GM12878 (cell line): ENCODE data around the gene MEGF11. TPM values are rescaled to one million over a fixed set of nuclear protein-coding genes. Genes with fewer than 3 reads are reported as not detected.

Experiments used
- ATAC-seq: fragments of 200-7000 bp; cut with Tn5 transposase; 3 replicates; pipeline ENCODE4 v1.9.1; 2020; ENCODE audit warnings: mild to moderate bottlenecking, moderate library complexity
- BruUV-seq: library from RNA; stranded (reverse); fragments of 400-500 nt; replicated peaks from 2 replicates; lab custom pipeline; 2021; lab: Mats Ljungman, UMichigan
- CTCF ChIA-PET: fragments of 300-600 bp; sonication (Branson Sonifier 250); formaldehyde crosslinking; extraction: SDS; loops from one replicate; lab custom pipeline; 2021; ENCODE audit warnings: inconsistent platforms; lab: Yijun Ruan, JAX
- POLR2A ChIA-PET: fragments of 350-600 bp; formaldehyde crosslinking; extraction: SDS; loops from one replicate; lab custom pipeline; 2021; ENCODE audit warnings: inconsistent platforms; lab: Charles Lee
- RAD21 ChIA-PET: fragments of 300-600 bp; sonication (Branson Sonifier 250); formaldehyde crosslinking; loops from one replicate; lab custom pipeline; 2023; ENCODE audit warnings: antibody characterized with exemption; ENCODE audit not compliant: unreplicated experiment; lab: Charles Lee
- SMC1A ChIA-PET: fragments of 300-600 bp; sonication (Branson Sonifier 250); formaldehyde crosslinking; loops from one replicate; lab custom pipeline; 2023; ENCODE audit not compliant: unreplicated experiment, uncharacterized antibody; lab: Charles Lee
- DNase-seq: peaks from one replicate; pipeline ENCODE4 v3.0.0-alpha.2; 2011; ENCODE audit warnings: low read depth, low spot score
- FAIRE-seq: peaks from 3 replicates; lab custom pipeline; 2011; peaks lifted over from hg19 to GRCh38; lab: Jason Lieb, UNC
- H2AFZ ChIP-seq: 2 replicates; pipeline ENCODE4 v1.6.0; 2011; ENCODE audit warnings: low read depth, low read length, control low read depth; ENCODE audit not compliant: control insufficient read depth
- H3K27ac ChIP-seq: 2 replicates; pipeline ENCODE4 v1.5.1; 2011; ENCODE audit warnings: control low read depth; ENCODE audit not compliant: control insufficient read depth, insufficient read depth
- H3K27me3 ChIP-seq, 2 experiments: replicated peaks in 1 of 2; 2 replicates each; pipeline versions ENCODE4 v1.6.0 to v1.6.1; 2011; ENCODE audit warnings: low read length in 1 of 2; ENCODE audit not compliant: control insufficient read depth in 2 of 2, insufficient read depth in 2 of 2
- H3K36me3 ChIP-seq, 2 experiments: 2 replicates each; pipeline ENCODE4 v1.5.1; 2011; ENCODE audit warnings: low read length in 1 of 2; ENCODE audit not compliant: control insufficient read depth in 2 of 2, insufficient read depth in 2 of 2
- H3K4me1 ChIP-seq: 2 replicates; pipeline ENCODE4 v1.6.1; 2011; ENCODE audit warnings: mild to moderate bottlenecking, low read length, moderate library complexity, mixed read lengths; ENCODE audit not compliant: control insufficient read depth, insufficient read depth
- H3K4me2 ChIP-seq: 2 replicates; pipeline ENCODE4 v1.6.0; 2011; ENCODE audit warnings: control low read depth; ENCODE audit not compliant: control insufficient read depth, insufficient read depth
- H3K4me3 ChIP-seq: fragments of 200-600 bp; sonication (generic); 2 replicates; pipeline ENCODE4 v1.5.1; 2016
- H3K79me2 ChIP-seq: 2 replicates; pipeline ENCODE4 v1.6.0; 2011; ENCODE audit warnings: low read length; ENCODE audit not compliant: control insufficient read depth, insufficient read depth
- H3K9ac ChIP-seq: 2 replicates; pipeline ENCODE4 v1.8.0; 2011; ENCODE audit warnings: low read length, control low read depth, mixed read lengths; ENCODE audit not compliant: control insufficient read depth, insufficient read depth
- H3K9me3 ChIP-seq: replicated peaks from 3 replicates; pipeline ENCODE4 v1.5.1; 2011; ENCODE audit warnings: mild to moderate bottlenecking, low read length; ENCODE audit not compliant: control insufficient read depth, insufficient read depth
- H4K20me1 ChIP-seq: 2 replicates; pipeline ENCODE4 v1.6.0; 2011; ENCODE audit not compliant: control insufficient read depth, insufficient read depth
- ELK1 ChIP-seq: IDR thresholded peaks from 2 replicates; pipeline ENCODE4 v1.6.1; 2012; ENCODE audit warnings: low read depth, low read length, improper control_type of control experiment
- JUNB ChIP-seq: IDR thresholded peaks from 2 replicates; pipeline ENCODE4 v1.6.1; 2016; ENCODE audit warnings: antibody characterized with exemption, mild to moderate bottlenecking
- ZBTB40 ChIP-seq: fragments of 450-650 bp; IDR thresholded peaks from 2 replicates; pipeline ENCODE4 v1.6.1; 2016; ENCODE audit warnings: mild to moderate bottlenecking, moderate library complexity, borderline replicate concordance
- WGBS: methylation state at CpG from one replicate; pipeline ENCODE4 v1.1.6; 2016; ENCODE audit warnings: low lambda C conversion rate; ENCODE audit not compliant: insufficient replicate concordance, insufficient coverage; ENCODE audit errors: missing lambda C conversion rate; 5-methylcytosine and 5-hydroxymethylcytosine counted together
- in situ Hi-C: fragments of 300-500 bp; cut with MboI; formaldehyde crosslinking; loops from 9 replicates; pipeline ENCODE4 v1.14.3; 2018; ENCODE audit warnings: mixed read lengths
- intact Hi-C: fragments of 100-400 bp; cut with micrococcal nuclease; formaldehyde crosslinking; loops from one replicate; pipeline ENCODE4 v1.14.2; 2022; ENCODE audit not compliant: unreplicated experiment
- polyA plus RNA-seq, 11 experiments: library from polyadenylated mRNA; depleted of rRNA in 4 of 11; unstranded in 6 of 11; stranded (reverse) in 5 of 11; fragments of >200 nt; fragmentation: Nextera tagmentation in 4 of 11; fragmentation: Illumina TruSeq in 1 of 11; extraction: Ambion mirVana in 4 of 11; extraction: Trizol in 1 of 11; gene quantifications; 1 replicate in 1 of 11; 2 replicates in 10 of 11; pipeline versions ENCODE4 v1.2.1 to v1.2.3, GENCODE V29; 2011 to 2016; ENCODE audit warnings: inconsistent platforms in 2 of 11, missing spikeins in 2 of 11, low read depth in 1 of 11
- total RNA-seq, 4 experiments: library from RNA; depleted of rRNA in 3 of 4; stranded (reverse); fragments of >200 nt in 3 of 4; fragmentation: Illumina TruSeq in 1 of 4; extraction: Trizol in 1 of 4; gene quantifications; 2 replicates each; pipeline versions ENCODE4 v1.2.1 to v1.2.3, GENCODE V29; 2013 to 2021

The MEGF11 gene
- total and polyA plus RNA-seq, 10 of the 15 experiments (the other 5 are each of a cell fraction or from before 2014, with no cell fraction given), result 0.03 to 1.7 (median 0.49) TPM

- TF ChIP-seq ELK1, result no peak
Observed at GRCh38 chr15:66070220-66070934, 183.2 kb downstream of the MEGF11 start (continued).

GRCh38 chr15:66069751-66070150 lies 183.8 kb downstream of the MEGF11 start:
- DNase-seq (no peak), FAIRE-seq (no peak), ATAC-seq (no peak)
- H3K4me1 ChIP-seq, result no peaks in the 10 kb centered on the region
- RAD21 ChIA-PET, result no interaction called here
- H3K9me3 ChIP-seq, result no peaks in the 10 kb centered on the region
- no peaks in the 10 kb centered on the region for H3K27me3 ChIP-seq
- POLR2A ChIA-PET, result no interaction called here
- no peak overlapping the region for H3K27ac ChIP-seq
- no peaks in the 10 kb centered on the region for H4K20me1 ChIP-seq
- in situ Hi-C loops (no loop called here), intact Hi-C loops (no loop called here)
- SMC1A ChIA-PET, result no interaction called here
- no peak overlapping the region for H3K4me2 ChIP-seq
- H3K9ac ChIP-seq, result no peak overlapping the region
- no peaks in the 10 kb centered on the region for H3K36me3 ChIP-seq
- BruUV-seq, result no TSS peak
- no peaks in the 10 kb centered on the region for H3K79me2 ChIP-seq
- no peak overlapping the region for H3K4me3 ChIP-seq
- H2AFZ ChIP-seq, result no peak overlapping the region
- WGBS, result 31% methylated on average over 2 of the region's 2 CpGs
- TF ChIP-seq JUNB (no peak), ZBTB40 (peak; percentile 67)
- CTCF ChIA-PET, result interaction anchor here (1.9 kb wide), 1 partner anchor 15 kb away, joined by 7 read pairs; no protein-coding TSS in a partner anchor
